Nephron (organoid): ENCODE measurements around the gene FLOT2.

Source experiments
- H3K27ac Mint-ChIP-seq, 3 experiments: 2 replicates each; pipeline ENCODE4 v1.8.0; 2020; ENCODE audit warnings: mixed read lengths in 3 of 3, mild to moderate bottlenecking in 2 of 3, moderate library complexity in 1 of 3
- H3K27me3 Mint-ChIP-seq: 2 replicates; pipeline ENCODE4 v1.8.0; 2021; ENCODE audit warnings: low read depth, mild to moderate bottlenecking, moderate library complexity, mixed read lengths
- H3K36me3 Mint-ChIP-seq: 2 replicates; pipeline ENCODE4 v1.8.0; 2020; ENCODE audit warnings: low read depth, mixed read lengths
- H3K4me1 Mint-ChIP-seq: 2 replicates; pipeline ENCODE4 v1.8.0; 2020; ENCODE audit warnings: mixed read lengths
- H3K4me3 Mint-ChIP-seq, 3 experiments: 2 replicates each; pipeline ENCODE4 v1.8.0; 2020; ENCODE audit warnings: mild to moderate bottlenecking in 3 of 3, mixed read lengths in 3 of 3, moderate library complexity in 2 of 3
- H3K9me3 Mint-ChIP-seq: 2 replicates; pipeline ENCODE4 v1.8.0; 2020; ENCODE audit warnings: mixed read lengths
- CTCF ChIP-seq, 3 experiments: fragments of 200-600 bp; sonication (generic); IDR thresholded peaks; one replicate each; pipeline ENCODE4 v1.5.0; 2021; ENCODE audit warnings: antibody characterized with exemption in 3 of 3; ENCODE audit not compliant: unreplicated experiment in 3 of 3

The FLOT2 gene

DNA sequence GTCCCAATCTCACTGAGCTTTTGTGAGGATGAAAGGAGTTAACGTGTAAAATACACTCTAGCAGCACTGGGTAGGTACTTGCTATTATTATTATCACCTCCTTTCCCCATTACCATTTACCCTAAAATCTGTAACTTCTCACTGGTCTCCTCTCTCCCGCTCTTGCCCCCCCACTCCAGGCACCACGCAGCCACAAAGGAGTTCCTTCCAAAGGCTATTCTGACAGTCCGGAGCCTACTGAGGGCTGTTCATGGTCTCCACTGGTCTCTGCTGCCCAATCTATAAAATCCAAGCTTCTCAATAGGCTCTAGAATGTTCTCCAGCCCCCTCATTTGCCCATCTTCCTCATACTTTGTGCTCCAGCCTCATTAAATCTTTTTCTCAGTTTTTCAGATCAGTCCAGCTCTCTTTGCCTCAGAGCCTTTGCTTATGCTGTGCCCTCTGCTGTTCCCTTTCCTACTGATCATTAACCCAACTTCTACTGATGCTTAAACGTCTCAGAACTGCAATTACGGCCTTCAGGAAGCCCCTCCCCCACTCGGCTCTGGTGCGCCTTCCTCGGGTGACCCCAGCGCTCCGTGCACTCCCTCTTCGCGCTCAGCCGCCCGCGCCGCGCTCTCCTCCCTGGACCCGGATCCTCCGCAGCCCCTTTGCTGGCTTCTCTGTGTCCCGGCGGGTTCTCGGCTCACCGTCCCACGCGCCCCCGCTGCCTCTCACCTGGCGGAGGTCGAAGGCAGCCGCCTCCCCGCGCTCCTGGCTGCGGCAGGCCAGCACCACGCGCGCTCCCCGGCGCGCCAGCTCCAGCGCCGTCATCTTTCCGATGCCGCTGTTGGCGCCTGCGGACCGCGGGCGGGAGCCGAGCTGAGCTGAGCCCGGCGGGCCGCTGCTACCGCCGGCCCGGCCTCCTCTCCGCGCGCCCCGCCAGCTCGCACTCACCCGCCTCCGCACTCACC lies 4.6 kb upstream of the FLOT2 start:
- H3K4me3 Mint-ChIP-seq, result peak overlapping the region; percentile 86 to 88 (median 87)
- H3K4me1 Mint-ChIP-seq, result peaks cover 16% of the 10 kb centered on the region
- H3K36me3 Mint-ChIP-seq, result peaks cover 26% of the 10 kb centered on the region
- TF ChIP-seq CTCF (IDR thresholded peaks at IDR 0.05; ENCODE audit: unreplicated experiment in 3 of 3), result no peak
- no peaks in the 10 kb centered on the region for H3K9me3 Mint-ChIP-seq
- peak overlapping the region in 2 of 3 experiments; percentile 87 to 94 for H3K27ac Mint-ChIP-seq
- H3K27me3 Mint-ChIP-seq, result peaks cover 5% of the 10 kb centered on the region

GRCh38 chr17:28900986-28901726 lies 3.6 kb upstream of the FLOT2 start:
- H3K36me3 Mint-ChIP-seq, result peaks cover 18% of the 10 kb centered on the region
- H3K27me3 Mint-ChIP-seq, result peaks cover 5% of the 10 kb centered on the region
- no peak for TF ChIP-seq CTCF (IDR thresholded peaks at IDR 0.05; ENCODE audit: unreplicated experiment in 3 of 3)
- H3K4me1 Mint-ChIP-seq, result peaks cover 17% of the 10 kb centered on the region
- peak overlapping the region in 2 of 3 experiments; percentile 87 to 94 for H3K27ac Mint-ChIP-seq
- H3K9me3 Mint-ChIP-seq, result no peaks in the 10 kb centered on the region
- H3K4me3 Mint-ChIP-seq, result peak overlapping the region; percentile 86 to 88 (median 87)

GRCh38 chr17:28899212-28899815 lies 1.8 kb upstream of the FLOT2 start:
- Mint-ChIP-seq H3K4me1 (peaks cover 25% of the 10 kb centered on the region), H3K27ac (peak overlapping the region in 2 of 3 experiments; percentile 16 to 21), H3K36me3 (peaks cover 13% of the 10 kb centered on the region), H3K9me3 (no peaks in the 10 kb centered on the region), H3K27me3 (peaks cover 5% of the 10 kb centered on the region), H3K4me3 (peak overlapping the region; percentile 56 to 95 (median 65))
- no peak for TF ChIP-seq CTCF (IDR thresholded peaks at IDR 0.05; ENCODE audit: unreplicated experiment in 3 of 3)

DNA sequence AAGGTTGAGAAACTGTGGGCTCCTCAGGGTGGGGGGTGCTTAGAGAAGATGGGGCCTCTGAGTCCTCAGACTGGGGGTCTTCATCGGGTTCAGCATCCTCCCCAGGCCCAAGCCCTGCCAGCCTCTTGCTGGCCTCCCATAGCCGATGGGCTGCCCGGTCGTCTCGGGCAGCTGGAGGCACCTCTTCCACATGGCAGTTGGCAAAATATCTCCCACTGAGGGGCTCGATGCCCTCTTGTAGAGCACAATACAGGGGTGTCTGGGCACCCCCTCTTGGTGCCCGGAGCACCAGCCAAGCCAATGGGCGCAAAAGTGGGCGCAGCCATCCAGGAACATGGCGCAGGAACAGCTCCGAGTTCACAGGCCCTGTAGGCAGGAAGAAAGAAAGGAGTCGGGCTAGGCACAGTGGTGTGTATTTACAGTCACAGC lies 1.0 kb upstream of the FLOT2 start:
- H3K27me3 Mint-ChIP-seq, result peaks cover 5% of the 10 kb centered on the region
- H3K4me3 Mint-ChIP-seq, result peak overlapping the region; percentile 90 to 95 (median 95)
- H3K4me1 Mint-ChIP-seq, result peaks cover 25% of the 10 kb centered on the region
- no peak for TF ChIP-seq CTCF (IDR thresholded peaks at IDR 0.05; ENCODE audit: unreplicated experiment in 3 of 3)
- H3K9me3 Mint-ChIP-seq, result no peaks in the 10 kb centered on the region
- no peak overlapping the region for H3K27ac Mint-ChIP-seq
- peaks cover 13% of the 10 kb centered on the region for H3K36me3 Mint-ChIP-seq

GRCh38 chr17:28897769-28898526 lies 415 bp upstream of the FLOT2 start:
- Mint-ChIP-seq H3K27me3 (peaks cover 5% of the 10 kb centered on the region), H3K27ac (peak overlapping the region; percentile 61 to 85 (median 81)), H3K4me3 (peak overlapping the region; percentile 90 to 95 (median 95)), H3K4me1 (peaks cover 30% of the 10 kb centered on the region), H3K9me3 (no peaks in the 10 kb centered on the region), H3K36me3 (peaks cover 17% of the 10 kb centered on the region)
- TF ChIP-seq CTCF (IDR thresholded peaks at IDR 0.05; ENCODE audit: unreplicated experiment in 3 of 3), result no peak
